Measurements from ENCODE around the gene TFG.

Gene TFG

GRCh38 chr3:100706365-100706764 lies 2.9 kb upstream of the TFG start:
- no peak for DNase-seq (ENCODE audit: low read depth, low spot score)

GRCh38 chr3:100708644-100708988 lies 678 bp upstream of the TFG start:
- DNase-seq (ENCODE audit: low read depth, low spot score) = no peak

GRCh38 chr3:100709842-100710260 lies 557 bp downstream of the TFG start:
- DNase-seq (ENCODE audit: low read depth, low spot score) = peak; percentile 2

GRCh38 chr3:100710261-100710968 lies 1.1 kb downstream of the TFG start:
- peak; percentile 29 for DNase-seq (ENCODE audit: low read depth, low spot score)

GRCh38 chr3:100715176-100715575 lies 5.9 kb downstream of the TFG start:
- DNase-seq (ENCODE audit: low read depth, low spot score) = no peak

- DNase-seq (ENCODE audit: low read depth, low spot score) = no peak
Observed at GRCh38 chr3:100717063-100717462, 7.8 kb downstream of the TFG start.

- no peak for DNase-seq (ENCODE audit: low read depth, low spot score)
Observed at GRCh38 chr3:100717637-100718487, 8.6 kb downstream of the TFG start.

- no peak for DNase-seq (ENCODE audit: low read depth, low spot score)
Observed at GRCh38 chr3:100719136-100719535, 9.8 kb downstream of the TFG start.

- no peak for DNase-seq (ENCODE audit: low read depth, low spot score)
Observed at GRCh38 chr3:100720426-100720825, 11.1 kb downstream of the TFG start.

- DNase-seq (ENCODE audit: low read depth, low spot score) = no peak
Observed at GRCh38 chr3:100725935-100726513, 16.7 kb downstream of the TFG start.

- DNase-seq (ENCODE audit: low read depth, low spot score) = no peak
Observed at GRCh38 chr3:100726706-100727105, 17.4 kb downstream of the TFG start.

GRCh38 chr3:100730524-100730923 lies 21.2 kb downstream of the TFG start:
- DNase-seq (ENCODE audit: low read depth, low spot score) = no peak

GRCh38 chr3:100732435-100732834 lies 23.1 kb downstream of the TFG start:
- no peak for DNase-seq (ENCODE audit: low read depth, low spot score)

- DNase-seq (ENCODE audit: low read depth, low spot score) = no peak
Observed at GRCh38 chr3:100737334-100737733, 28.0 kb downstream of the TFG start.

GRCh38 chr3:100740207-100740606 lies 30.9 kb downstream of the TFG start:
- no peak for DNase-seq (ENCODE audit: low read depth, low spot score)

- DNase-seq (ENCODE audit: low read depth, low spot score) = no peak
Observed at GRCh38 chr3:100743535-100743934, 34.2 kb downstream of the TFG start.

GRCh38 chr3:100744671-100745070 lies 35.4 kb downstream of the TFG start:
- no peak for DNase-seq (ENCODE audit: low read depth, low spot score)

GRCh38 chr3:100745617-100746016 lies 36.3 kb downstream of the TFG start:
- DNase-seq (ENCODE audit: low read depth, low spot score) = no peak

GRCh38 chr3:100746092-100746491 lies 36.8 kb downstream of the TFG start:
- no peak for DNase-seq (ENCODE audit: low read depth, low spot score)

- no peak for DNase-seq (ENCODE audit: low read depth, low spot score)
Observed at GRCh38 chr3:100748220-100748619, 38.9 kb downstream of the TFG start.

GRCh38 chr3:100748967-100749366 lies 39.7 kb downstream of the TFG start:
- DNase-seq (ENCODE audit: low read depth, low spot score) = no peak

GRCh38 chr3:100753846-100754245 lies 44.6 kb downstream of the TFG start:
- DNase-seq (ENCODE audit: low read depth, low spot score) = peak; percentile 4

All from smooth muscle cell of the brain vasculature (primary cell).